ENCODE results near the gene GFOD1.
"Not testable (repeated sequence)": the region's sequence is repeated elsewhere in the genome, so short reads cannot be mapped to it uniquely, and the experiment has no call there.

Gene GFOD1

DNA sequence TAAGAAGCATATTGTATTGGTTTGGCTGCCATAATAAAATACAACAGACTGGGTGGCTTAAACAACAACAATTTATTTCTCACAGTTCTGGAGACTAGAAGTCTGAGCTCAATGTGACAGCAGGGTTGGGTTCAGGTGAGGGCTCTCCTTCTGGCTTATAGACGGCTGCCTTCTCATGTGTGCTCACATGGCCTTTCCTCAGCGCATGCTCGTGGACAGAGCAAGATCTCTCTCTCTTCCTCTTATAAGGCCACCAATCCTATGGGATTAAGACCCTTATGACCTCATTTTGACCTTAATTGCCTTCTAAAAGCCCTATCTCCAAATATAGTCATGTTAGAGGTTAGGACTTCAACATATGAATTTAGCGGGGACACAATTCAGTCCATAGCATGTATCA is 32.4 kb upstream of the GFOD1 start:
- no peak for ATAC-seq
- Mint-ChIP-seq H3K27me3 (no peaks in the 10 kb centered on the region), H3K27ac (no peak overlapping the region), H3K4me3 (no peak overlapping the region), H3K36me3 (no peaks in the 10 kb centered on the region), H3K4me1 (no peaks in the 10 kb centered on the region), H3K9me3 (no peaks in the 10 kb centered on the region)

DNA sequence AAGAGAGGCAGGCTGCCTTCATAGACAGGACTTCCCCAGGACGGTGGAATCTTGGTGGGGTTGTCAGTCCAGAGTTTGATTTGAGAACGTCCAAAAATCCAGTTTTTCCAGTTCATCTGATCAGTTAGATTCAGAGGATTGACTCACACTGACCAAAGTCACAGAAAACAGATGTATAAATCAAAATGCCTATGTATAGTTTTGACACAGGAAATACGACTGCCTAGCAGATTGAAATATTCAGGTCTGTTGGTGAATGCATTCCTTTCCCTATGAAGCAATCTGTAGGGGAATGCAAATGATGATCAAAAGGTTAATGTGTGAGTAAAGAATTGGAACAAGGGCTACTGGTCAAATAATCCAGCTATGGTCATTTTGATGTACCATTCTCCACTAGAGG is 29.7 kb upstream of the GFOD1 start:
- Mint-ChIP-seq H3K36me3 (no peaks in the 10 kb centered on the region), H3K9me3 (no peaks in the 10 kb centered on the region), H3K4me1 (no peaks in the 10 kb centered on the region), H3K27me3 (no peaks in the 10 kb centered on the region), H3K27ac (no peak overlapping the region), H3K4me3 (no peak overlapping the region)
- ATAC-seq: no peak

DNA sequence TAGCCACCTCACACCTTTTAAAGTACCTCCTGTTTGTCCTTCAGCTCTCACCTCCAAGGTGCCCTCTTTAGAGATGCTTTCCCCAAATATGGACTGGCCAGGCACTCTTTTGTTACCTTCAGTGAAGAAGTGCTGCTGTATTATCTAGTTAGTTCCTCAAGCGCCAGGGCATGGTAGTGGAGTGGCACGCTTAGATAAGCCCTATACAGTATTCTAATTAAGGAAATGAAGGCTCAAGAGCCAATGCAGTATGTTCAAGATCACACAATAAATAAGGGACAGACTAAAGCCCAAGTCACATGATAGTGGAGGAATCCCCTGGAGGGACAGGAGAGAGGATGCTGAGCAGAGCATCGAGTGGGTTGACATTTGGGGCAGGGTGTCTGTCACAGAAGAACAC is 28.5 kb upstream of the GFOD1 start:
- no peak overlapping the region for H3K4me3 Mint-ChIP-seq
- H3K27me3 Mint-ChIP-seq: no peaks in the 10 kb centered on the region
- no peaks in the 10 kb centered on the region for H3K4me1 Mint-ChIP-seq
- no peak for ATAC-seq
- H3K36me3 Mint-ChIP-seq: no peaks in the 10 kb centered on the region
- H3K27ac Mint-ChIP-seq: no peak overlapping the region
- no peaks in the 10 kb centered on the region for H3K9me3 Mint-ChIP-seq

DNA sequence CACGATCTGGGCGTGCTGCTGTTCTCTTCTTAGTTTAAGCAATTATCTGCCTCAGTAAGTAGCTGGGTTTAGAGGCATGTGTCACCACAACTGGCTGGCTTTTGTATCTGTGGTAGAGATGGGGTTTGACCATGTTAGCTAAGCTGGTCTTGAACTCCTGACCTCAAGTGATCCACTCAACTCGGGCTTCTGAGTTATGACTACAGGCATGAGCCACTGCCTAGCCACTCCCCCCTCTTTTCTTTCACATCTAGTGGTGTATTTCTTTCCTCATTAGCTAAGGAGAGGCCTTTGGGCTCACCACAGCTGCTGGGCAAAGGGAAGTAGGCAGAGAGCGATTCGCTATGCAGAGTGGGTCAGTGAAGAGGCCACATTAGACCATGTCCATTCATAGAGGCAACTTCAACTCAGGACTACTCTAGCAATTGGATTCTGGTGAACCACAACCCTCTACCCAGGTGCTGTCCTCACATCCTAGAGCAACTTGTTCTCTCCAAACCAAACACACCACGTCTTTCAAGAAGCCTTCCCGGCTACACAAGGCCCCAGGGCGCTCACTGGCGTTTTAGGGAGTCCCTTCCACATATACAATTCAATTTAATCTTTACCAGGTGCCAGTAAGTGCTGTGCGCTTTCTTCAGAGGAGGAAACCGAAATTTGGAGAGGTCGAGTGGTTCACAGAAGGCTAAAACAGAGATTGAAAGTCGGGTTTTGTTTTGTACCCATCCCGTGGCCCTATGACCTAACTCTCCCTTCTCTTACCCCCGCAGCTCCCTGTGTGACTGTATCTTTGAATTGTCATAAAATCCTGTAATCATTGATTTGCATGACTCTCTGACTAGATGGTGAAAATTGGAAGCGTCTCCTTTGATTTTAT is 26.5 kb upstream of the GFOD1 start:
- Mint-ChIP-seq H3K27me3 (no peaks in the 10 kb centered on the region), H3K4me3 (no peak overlapping the region), H3K27ac (no peak overlapping the region), H3K9me3 (no peaks in the 10 kb centered on the region), H3K4me1 (peaks cover under 1% of the 10 kb centered on the region), H3K36me3 (no peaks in the 10 kb centered on the region)
- ATAC-seq: no peak

DNA sequence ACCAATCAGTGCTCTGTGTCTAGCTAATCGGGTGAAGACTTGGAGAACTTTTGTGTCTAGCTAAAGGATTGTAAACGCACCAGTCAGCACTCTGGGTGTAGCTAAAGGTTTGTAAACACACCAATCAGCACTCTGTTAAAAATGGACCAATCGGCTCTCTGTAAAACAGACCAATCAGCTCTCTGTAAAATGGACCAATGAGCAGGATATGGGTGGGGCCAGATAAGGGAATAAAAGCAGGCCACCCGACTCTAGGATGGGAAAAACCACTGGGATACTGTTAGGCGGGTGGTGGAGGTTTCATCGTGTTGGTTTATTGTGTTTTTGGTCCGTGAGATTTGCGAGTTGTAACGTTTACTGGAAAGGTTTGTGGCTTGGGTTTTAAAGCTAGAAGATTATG is 25.5 kb upstream of the GFOD1 start:
- Mint-ChIP-seq H3K36me3 (no peaks in the 10 kb centered on the region), H3K4me1 (peaks cover 6% of the 10 kb centered on the region), H3K4me3 (no peak overlapping the region), H3K27ac (no peak overlapping the region), H3K9me3 (no peaks in the 10 kb centered on the region), H3K27me3 (no peaks in the 10 kb centered on the region)
- no peak for ATAC-seq

DNA sequence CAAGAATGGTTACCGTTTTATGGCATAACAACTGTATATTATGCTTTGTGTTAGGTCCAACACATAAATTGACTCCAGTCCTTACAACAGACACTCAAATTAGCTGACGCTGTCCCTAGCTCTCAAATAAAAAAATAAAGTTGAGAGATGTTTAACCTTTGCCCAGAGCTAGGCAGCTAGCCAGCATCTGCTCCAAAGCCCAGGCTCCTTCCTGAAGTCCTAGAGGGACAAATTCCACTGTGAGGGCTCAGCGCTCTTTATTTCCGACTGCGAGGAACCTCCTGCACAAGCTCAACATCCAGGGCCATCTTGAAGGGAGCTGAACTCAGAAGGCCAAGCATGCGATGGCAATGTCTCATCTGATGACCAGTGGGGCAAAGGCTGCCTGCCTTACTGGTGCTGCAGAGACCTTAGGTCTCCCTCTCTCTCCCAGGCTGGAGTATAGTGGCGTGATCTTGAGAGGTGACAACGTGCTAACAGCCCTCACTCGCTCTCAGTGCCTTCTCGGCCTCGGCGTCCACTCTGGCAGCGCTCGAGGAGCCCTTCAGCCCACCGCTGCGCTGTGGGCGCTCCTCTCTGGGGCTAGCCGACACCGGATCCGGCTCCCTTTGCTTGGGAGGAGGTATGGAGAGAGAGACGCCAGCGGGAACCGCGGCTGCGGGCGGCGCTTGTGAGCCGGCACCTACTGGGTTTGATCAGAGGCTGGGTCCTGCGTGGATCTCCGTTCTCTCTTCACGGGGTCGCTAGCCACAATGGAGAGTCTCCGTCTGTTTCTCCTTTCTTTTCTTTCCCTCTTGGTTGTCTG is 24.7 kb upstream of the GFOD1 start:
- peaks cover 6% of the 10 kb centered on the region for H3K4me1 Mint-ChIP-seq
- ATAC-seq: no peak
- H3K27me3 Mint-ChIP-seq: no peaks in the 10 kb centered on the region
- no peaks in the 10 kb centered on the region for H3K36me3 Mint-ChIP-seq
- no peaks in the 10 kb centered on the region for H3K9me3 Mint-ChIP-seq
- no peak overlapping the region for H3K27ac Mint-ChIP-seq
- no peak overlapping the region for H3K4me3 Mint-ChIP-seq

DNA sequence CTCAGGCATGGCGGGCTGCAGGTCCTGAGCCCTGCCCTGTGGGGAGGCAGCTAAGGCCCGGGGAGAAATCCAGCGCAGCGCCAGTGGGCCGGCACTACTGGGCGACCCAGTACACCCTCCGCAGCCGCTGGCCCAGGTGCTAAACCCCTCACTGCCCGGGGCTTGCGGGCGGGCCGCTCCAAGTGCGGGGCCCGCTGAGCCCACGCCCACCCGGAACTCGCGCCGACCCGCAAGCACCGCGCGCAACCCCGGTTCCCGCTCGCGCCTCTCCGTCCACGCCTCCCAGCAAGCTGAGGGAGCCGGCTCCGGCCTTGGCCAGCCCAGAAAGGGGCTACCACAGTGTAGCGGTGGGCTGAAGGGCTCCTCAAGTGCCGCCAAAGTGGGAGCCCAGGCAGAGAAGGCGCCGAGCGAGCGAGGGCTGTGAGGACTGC is 23.8 kb upstream of the GFOD1 start:
- H3K27ac Mint-ChIP-seq, H3K9me3 Mint-ChIP-seq, H3K36me3 Mint-ChIP-seq, H3K4me1 Mint-ChIP-seq, H3K4me3 Mint-ChIP-seq, H3K27me3 Mint-ChIP-seq, ATAC-seq: not testable (repeated sequence)

DNA sequence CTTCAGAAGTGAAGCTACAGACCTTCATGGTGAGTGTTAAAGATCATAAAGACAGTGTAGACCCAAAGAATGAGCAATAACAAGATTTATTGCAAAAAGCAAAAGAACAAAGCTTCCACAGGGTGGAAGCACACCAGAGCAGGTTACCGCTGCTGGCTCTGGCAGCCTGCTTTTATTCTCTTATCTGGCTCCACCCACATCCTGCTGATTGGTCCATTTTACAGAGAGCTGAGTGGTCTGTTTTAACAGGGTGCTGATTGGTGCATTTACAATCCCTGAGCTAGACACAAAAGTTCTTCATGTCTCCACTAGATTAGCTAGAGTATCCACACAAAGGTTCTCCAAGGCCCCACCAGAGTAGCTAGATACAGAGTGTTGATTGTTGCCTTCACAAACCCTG is 23.0 kb upstream of the GFOD1 start:
- H3K27ac Mint-ChIP-seq, H3K9me3 Mint-ChIP-seq: not testable (repeated sequence)

DNA sequence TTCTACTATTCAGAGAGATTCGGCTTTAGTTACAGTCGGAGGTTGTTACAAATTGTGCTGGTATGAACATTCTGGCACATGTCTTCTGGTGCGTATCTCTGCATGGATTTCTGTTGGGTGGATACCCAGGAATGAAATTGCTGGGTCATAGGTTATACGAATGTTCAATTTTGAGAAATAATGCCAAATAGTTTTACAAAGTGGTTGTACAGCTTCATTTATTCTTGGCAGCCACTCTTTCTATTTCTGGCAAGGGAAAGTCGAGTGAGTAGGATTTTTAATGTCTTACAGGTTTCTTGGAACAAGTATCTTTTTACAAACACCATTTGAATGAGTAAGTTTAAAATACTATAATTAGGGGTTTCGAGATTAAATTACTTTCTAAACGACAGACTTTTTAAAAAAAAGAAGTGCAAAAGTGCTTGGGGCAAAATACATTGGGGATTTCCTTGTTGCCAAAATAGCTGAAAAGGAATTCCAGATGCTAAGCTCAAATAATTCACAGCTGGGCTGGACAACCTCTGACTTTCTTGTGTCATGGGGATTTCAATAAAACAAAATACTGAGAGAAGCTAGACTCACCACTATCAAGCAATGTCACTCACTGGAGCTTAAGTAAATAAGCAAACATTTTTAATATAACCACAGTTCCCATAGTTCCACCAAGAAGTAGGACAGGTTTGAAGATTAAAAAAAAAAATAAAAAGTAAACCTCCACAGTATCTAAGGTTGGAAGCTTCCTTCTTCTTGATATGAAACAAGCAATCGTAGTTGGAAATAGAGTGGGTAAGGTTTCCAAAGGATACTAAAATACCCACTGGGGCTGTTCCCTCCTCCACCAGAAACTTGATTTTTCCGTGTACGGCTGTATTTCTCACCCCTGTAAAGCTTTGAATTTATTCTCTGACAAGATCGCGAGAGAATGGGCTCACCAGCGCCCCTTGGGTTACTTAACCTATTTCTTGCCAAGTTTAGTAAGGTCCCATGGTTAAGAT is 21.6 kb upstream of the GFOD1 start:
- Mint-ChIP-seq H3K27me3 (no peaks in the 10 kb centered on the region), H3K9me3 (no peaks in the 10 kb centered on the region), H3K4me3 (no peak overlapping the region), H3K27ac (no peak overlapping the region), H3K4me1 (peaks cover 6% of the 10 kb centered on the region), H3K36me3 (no peaks in the 10 kb centered on the region)
- ATAC-seq: no peak

More for the DNA sequence above, 23.0 kb upstream of the GFOD1 start:
- H3K4me1 Mint-ChIP-seq, ATAC-seq, H3K4me3 Mint-ChIP-seq, H3K36me3 Mint-ChIP-seq, H3K27me3 Mint-ChIP-seq: not testable (repeated sequence)

DNA sequence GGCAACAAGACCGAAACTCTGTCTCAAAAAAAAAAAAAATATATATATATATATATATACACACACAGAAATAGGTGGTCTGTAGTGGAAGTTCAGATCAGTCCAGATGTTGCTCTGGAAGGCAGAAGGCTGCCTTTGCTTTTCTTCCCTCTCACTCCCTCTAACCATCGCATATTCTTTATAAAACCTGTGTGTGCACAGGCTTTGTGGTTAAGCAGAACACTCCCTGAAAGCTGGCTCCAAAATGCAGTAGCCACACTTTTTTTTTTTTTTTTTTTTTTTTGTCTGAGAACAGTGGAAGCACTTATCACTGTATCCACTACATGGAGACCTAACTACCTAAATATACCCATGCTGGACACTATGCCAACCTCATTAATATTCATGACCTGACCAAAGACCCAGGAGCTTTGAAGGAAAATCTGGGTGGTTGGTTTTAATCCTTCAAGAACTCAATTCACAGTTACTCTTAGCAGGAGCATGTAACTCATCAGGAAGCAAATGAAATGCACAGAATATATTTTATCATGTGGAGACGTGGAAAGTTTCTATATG is 20.0 kb upstream of the GFOD1 start:
- H3K4me3 Mint-ChIP-seq: no peak overlapping the region
- no peaks in the 10 kb centered on the region for H3K9me3 Mint-ChIP-seq
- peaks cover 6% of the 10 kb centered on the region for H3K4me1 Mint-ChIP-seq
- H3K27me3 Mint-ChIP-seq: no peaks in the 10 kb centered on the region
- H3K36me3 Mint-ChIP-seq: no peaks in the 10 kb centered on the region
- no peak for ATAC-seq
- H3K27ac Mint-ChIP-seq: no peak overlapping the region

DNA sequence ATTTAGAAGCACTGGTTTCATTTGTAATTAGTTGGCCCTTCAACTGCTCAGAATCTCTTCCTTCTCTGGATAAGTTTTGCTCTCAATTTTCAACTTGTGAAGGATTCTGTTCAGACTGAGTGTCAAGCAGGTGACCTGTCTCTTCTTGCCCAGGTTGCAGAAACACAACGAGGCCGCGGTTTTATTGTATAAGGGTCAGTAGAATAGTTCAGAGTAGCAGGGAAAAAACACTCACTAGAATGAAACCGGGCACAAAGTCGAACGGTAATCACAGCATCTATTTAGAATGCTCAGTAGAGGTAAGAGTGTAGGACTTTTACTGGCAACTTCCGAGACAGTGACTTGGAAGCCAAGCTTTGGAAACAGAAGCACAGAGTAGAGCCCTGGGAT is 17.9 kb upstream of the GFOD1 start:
- no peak for ATAC-seq
- Mint-ChIP-seq H3K9me3 (no peaks in the 10 kb centered on the region), H3K36me3 (no peaks in the 10 kb centered on the region), H3K4me3 (no peak overlapping the region), H3K4me1 (peaks cover 6% of the 10 kb centered on the region), H3K27me3 (no peaks in the 10 kb centered on the region), H3K27ac (no peak overlapping the region)

DNA sequence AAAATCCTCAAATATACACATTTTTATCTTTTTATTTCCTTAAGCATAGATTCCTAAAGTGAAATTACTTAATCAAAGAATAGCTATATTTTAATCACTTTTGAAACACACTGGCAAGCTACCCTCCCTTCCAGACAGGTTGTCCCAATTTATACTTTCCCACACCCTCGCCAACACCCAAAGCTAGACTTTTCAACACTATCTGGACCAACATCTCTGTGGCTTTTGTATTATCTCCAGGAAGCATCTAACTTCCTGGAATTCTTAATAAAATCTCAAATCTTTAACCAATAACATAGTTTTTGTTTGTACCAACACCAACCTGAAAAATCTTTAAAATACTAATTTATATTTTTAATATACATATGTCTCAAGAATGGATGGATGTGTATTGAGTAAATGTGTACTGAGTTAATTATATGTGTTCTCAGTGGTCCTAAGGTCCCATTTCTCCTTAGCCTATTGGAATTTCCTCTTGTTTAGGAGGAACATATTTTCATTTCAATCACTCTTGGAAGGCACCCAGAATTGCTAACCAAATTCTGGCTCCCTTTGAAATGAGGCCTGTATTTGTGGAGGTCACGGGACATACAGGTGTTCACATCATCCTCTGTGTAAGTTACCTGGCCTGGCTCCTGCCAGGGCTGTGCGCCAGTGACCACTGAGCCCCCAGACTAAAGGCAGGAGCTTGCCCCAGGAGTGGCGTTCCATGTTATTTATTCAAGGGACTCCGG is 17.4 kb upstream of the GFOD1 start:
- Mint-ChIP-seq H3K27me3 (no peaks in the 10 kb centered on the region), H3K4me3 (no peak overlapping the region), H3K27ac (no peak overlapping the region), H3K9me3 (no peaks in the 10 kb centered on the region), H3K36me3 (no peaks in the 10 kb centered on the region), H3K4me1 (peaks cover 6% of the 10 kb centered on the region)
- ATAC-seq: no peak

DNA sequence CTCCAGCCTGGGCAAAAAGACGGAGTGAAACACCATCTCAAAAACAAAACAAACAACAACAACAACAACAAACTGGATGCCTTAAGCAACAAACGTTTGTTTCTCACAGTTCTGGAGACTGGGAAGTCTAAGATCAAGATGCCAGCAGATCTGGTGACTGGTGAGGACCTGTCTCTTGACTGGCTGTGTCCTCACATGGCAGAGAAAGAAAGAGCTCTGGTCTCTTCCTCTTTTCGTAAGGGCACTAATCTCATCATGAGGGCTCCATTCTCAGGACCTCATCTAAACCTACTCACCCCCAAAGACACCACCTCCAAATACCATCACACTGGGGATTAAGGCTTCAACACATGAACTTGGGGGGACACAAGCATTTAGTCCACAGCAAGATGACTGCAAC is 13.5 kb upstream of the GFOD1 start:
- H3K4me3 Mint-ChIP-seq: no peak overlapping the region
- no peak overlapping the region for H3K27ac Mint-ChIP-seq
- H3K36me3 Mint-ChIP-seq: no peaks in the 10 kb centered on the region
- H3K27me3 Mint-ChIP-seq: no peaks in the 10 kb centered on the region
- ATAC-seq: no peak
- H3K9me3 Mint-ChIP-seq: no peaks in the 10 kb centered on the region
- H3K4me1 Mint-ChIP-seq: no peaks in the 10 kb centered on the region

DNA sequence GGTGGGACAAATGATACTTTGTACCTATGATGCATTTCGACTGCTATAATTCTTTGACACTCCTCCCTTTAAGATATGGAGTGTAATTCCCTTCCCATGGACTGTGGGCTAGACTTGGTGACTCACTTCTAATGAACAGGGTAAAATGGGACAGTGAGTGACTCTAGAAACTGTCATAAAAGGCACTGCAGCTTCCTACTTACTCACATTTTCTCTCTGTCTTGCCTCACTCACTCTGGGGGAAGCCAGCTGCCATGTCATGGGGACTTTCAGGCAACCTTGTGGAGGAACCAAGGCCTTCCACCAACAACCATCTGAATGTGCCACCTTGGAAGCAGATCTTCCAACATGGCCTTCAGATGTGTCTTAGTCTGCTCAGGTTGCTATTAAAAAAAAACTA is 12.9 kb upstream of the GFOD1 start:
- H3K9me3 Mint-ChIP-seq: no peaks in the 10 kb centered on the region
- no peak overlapping the region for H3K4me3 Mint-ChIP-seq
- ATAC-seq: no peak
- H3K27me3 Mint-ChIP-seq: no peaks in the 10 kb centered on the region
- H3K27ac Mint-ChIP-seq: no peak overlapping the region
- no peaks in the 10 kb centered on the region for H3K36me3 Mint-ChIP-seq
- H3K4me1 Mint-ChIP-seq: no peaks in the 10 kb centered on the region

Data from stimulated activated memory B cell treated with anti-CD40 and anti-IgM and Interleukin-4, amounts not matched to agents 10 μg/mL and 1 μg/mL and 100 μg/mL, for 72 hours (primary cell).